Esophagus squamous epithelium (tissue), 5 donors: Measurements from ENCODE around the gene OR13C5. TPM values are rescaled to one million over a fixed set of nuclear protein-coding genes. Genes with fewer than 3 reads are reported as not detected.
"Not testable (repeated sequence)": the region's sequence is repeated elsewhere in the genome, so short reads cannot be mapped to it uniquely, and the experiment has no call there.

ENCODE experiments used
- DNase-seq: peaks from one replicate; lab custom pipeline; 2025; lab: John Stamatoyannopoulos, UW
- H3K27ac ChIP-seq, 4 donors: fragments of 200-600 bp; sonication (generic); one replicate each; pipeline ENCODE4 v1.5.1; 2016 to 2019; ENCODE audit warnings: mild to moderate bottlenecking in 1 of 4
- H3K27me3 ChIP-seq, 4 donors: fragments of 200-600 bp; sonication (generic); 1 replicate in 3 of 4; 2 replicates in 1 of 4; pipeline versions ENCODE4 v1.5.1 to v1.6.0; 2017 to 2021; ENCODE audit warnings: antibody characterized with exemption in 1 of 4
- H3K36me3 ChIP-seq, 3 donors: fragments of 200-600 bp; sonication (generic); one replicate each; pipeline ENCODE4 v1.5.1; 2016 to 2019
- H3K4me1 ChIP-seq, 3 donors: fragments of 200-600 bp; sonication (generic); one replicate each; pipeline ENCODE4 v1.5.1; 2017 to 2019
- H3K4me3 ChIP-seq, 4 donors: fragments of 200-600 bp; sonication (generic); 1 replicate in 3 of 4; 2 replicates in 1 of 4; pipeline ENCODE4 v1.5.1; 2016 to 2019; ENCODE audit warnings: mild to moderate bottlenecking in 2 of 4, moderate library complexity in 1 of 4
- H3K9me3 ChIP-seq, 3 donors: fragments of 200-600 bp; sonication (generic); one replicate each; pipeline ENCODE4 v1.5.1; 2016 to 2019
- POLR2A ChIP-seq, 4 donors: fragments of 450-650 bp; IDR thresholded peaks; one replicate each; pipeline ENCODE4 v1.6.1; 2017; ENCODE audit warnings: antibody characterized with exemption in 4 of 4, mild to moderate bottlenecking in 4 of 4, moderate library complexity in 3 of 4
- WGBS, 2 donors: methylation state at CpG; one replicate each; pipeline ENCODE4 v1.1.5; 2018; 5-methylcytosine and 5-hydroxymethylcytosine counted together
- intact Hi-C: fragments of 100-400 bp; cut with DNase I; formaldehyde crosslinking; loops from one replicate; pipeline ENCODE4 v1.15.0; 2022
- total RNA-seq, 4 donors: library from RNA; depleted of rRNA; stranded (reverse); fragments of >200 nt; gene quantifications; one replicate each; pipeline ENCODE4 v1.1.0, GENCODE V29; 2016
- TF ChIP-seq, protein P1 (sequence below), 6 experiments: fragments of 450-650 bp in 4 of 6; fragments of 200-600 bp in 2 of 6; sonication (generic) in 2 of 6; IDR thresholded peaks; one replicate each; pipeline ENCODE4 v1.5.1; 2016 to 2019; ENCODE audit warnings: antibody characterized with exemption in 6 of 6, mild to moderate bottlenecking in 4 of 6, moderate library complexity in 4 of 6
- donor health status: DM: yes; HTN: yes; CAD: no.

Gene OR13C5, protein sequence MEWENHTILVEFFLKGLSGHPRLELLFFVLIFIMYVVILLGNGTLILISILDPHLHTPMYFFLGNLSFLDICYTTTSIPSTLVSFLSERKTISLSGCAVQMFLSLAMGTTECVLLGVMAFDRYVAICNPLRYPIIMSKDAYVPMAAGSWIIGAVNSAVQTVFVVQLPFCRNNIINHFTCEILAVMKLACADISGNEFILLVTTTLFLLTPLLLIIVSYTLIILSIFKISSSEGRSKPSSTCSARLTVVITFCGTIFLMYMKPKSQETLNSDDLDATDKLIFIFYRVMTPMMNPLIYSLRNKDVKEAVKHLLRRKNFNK
- total RNA-seq = not detected

DNA sequence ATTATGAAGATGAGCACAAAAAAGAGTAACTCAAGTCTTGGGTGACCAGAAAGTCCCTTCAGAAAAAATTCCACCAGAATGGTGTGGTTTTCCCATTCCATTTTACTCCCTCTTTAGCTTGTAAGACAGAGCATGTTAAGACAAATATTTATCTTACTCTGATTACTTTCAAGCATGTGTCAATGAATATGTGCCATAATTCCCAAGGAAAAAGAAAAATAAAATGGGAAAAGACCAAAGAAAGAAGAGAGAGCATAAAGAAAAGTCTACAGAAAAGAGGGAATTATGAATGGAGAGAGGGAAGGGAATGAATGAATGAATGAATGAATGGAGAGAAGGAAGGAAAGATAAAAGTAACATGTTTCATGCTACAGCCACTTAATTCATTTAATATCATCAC lies at the start of gene OR13C5:
Gene OR13C5 (minus strand): TSS at position 101 of the 400 bp plus-strand sequence. CDS start 0 bp downstream, at position 101.
- H3K4me3 ChIP-seq, intact Hi-C loops, H3K27ac ChIP-seq, H3K27me3 ChIP-seq, H3K36me3 ChIP-seq, H3K4me1 ChIP-seq, DNase-seq, H3K9me3 ChIP-seq: not testable (repeated sequence)

DNA sequence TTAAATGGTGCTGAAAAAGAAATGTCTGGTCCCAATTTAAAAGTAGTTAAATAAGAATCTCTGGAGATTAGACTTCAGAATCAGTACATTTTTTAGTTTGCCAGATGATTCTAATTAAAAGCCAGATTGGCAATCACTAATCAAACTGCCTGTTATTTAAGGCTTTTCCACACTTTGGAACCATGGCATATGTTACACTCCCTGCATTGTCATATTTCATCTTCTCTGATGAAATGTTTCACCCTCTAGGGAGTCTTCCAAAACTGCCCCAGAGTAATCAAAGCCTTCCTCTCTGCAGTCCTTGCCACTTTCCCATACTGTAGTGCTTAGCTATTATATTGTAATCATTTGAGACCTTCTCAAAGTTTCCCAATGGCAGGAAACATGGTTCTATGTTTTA lies 36.2 kb upstream of the OR13C5 start:
- Histone ChIP-seq H3K27me3 (no peaks in the 10 kb centered on the region), H3K36me3 (no peaks in the 10 kb centered on the region), H3K27ac (no peak overlapping the region), H3K4me1 (no peaks in the 10 kb centered on the region), H3K9me3 (peaks cover 0 to 17% (median 0%) of the 10 kb centered on the region in 3 donors), H3K4me3 (no peak overlapping the region)
- intact Hi-C loops = no loop called here
- DNase-seq = no peak
- no peak for TF ChIP-seq POLR2A (IDR thresholded peaks at IDR 0.05)
- TF ChIP-seq, protein P1, sequence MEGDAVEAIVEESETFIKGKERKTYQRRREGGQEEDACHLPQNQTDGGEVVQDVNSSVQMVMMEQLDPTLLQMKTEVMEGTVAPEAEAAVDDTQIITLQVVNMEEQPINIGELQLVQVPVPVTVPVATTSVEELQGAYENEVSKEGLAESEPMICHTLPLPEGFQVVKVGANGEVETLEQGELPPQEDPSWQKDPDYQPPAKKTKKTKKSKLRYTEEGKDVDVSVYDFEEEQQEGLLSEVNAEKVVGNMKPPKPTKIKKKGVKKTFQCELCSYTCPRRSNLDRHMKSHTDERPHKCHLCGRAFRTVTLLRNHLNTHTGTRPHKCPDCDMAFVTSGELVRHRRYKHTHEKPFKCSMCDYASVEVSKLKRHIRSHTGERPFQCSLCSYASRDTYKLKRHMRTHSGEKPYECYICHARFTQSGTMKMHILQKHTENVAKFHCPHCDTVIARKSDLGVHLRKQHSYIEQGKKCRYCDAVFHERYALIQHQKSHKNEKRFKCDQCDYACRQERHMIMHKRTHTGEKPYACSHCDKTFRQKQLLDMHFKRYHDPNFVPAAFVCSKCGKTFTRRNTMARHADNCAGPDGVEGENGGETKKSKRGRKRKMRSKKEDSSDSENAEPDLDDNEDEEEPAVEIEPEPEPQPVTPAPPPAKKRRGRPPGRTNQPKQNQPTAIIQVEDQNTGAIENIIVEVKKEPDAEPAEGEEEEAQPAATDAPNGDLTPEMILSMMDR (IDR thresholded peaks at IDR 0.05) = no peak

DNA sequence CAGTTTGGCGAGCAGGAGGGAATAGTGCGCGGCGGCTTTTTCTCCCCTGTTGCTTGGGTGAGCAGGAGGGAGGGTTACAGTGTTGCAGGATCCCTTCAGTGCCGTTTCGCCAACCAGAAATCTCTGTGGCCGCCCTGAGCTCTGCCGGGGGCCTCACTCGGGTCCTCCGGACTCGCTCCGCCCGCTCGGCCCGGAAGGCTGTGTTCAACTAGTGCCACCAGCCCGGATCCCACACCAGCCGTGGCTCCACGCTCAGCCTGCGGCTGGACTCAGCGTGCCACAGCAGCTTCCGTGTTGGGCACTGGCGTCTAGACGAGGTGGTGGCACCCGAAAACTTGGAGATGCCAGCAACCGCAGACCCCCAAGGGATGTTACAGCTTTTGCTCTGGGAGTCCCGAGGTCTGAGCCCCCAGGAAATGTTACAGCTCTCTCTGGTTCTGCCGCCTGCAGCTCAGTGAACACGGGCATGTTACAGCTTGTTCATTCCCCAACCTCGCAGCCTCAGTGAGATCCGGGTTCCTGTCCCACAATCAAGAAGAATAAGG lies 34.8 kb upstream of the OR13C5 start:
- intact Hi-C loops = no loop called here
- H3K36me3 ChIP-seq = no peaks in the 10 kb centered on the region
- no peaks in the 10 kb centered on the region for H3K27me3 ChIP-seq
- no peaks in the 10 kb centered on the region for H3K4me1 ChIP-seq
- H3K27ac ChIP-seq = no peak overlapping the region
- H3K9me3 ChIP-seq = peaks cover 0 to 11% (median 0%) of the 10 kb centered on the region in 3 donors
- TF ChIP-seq, protein P1 (IDR thresholded peaks at IDR 0.05) = no peak
- no peak for TF ChIP-seq POLR2A (IDR thresholded peaks at IDR 0.05)
- WGBS, 2 donors = 86 to 98% methylated on average over 7 to 14 of the region's 30 CpGs
- no peak for DNase-seq
- no peak overlapping the region for H3K4me3 ChIP-seq

DNA sequence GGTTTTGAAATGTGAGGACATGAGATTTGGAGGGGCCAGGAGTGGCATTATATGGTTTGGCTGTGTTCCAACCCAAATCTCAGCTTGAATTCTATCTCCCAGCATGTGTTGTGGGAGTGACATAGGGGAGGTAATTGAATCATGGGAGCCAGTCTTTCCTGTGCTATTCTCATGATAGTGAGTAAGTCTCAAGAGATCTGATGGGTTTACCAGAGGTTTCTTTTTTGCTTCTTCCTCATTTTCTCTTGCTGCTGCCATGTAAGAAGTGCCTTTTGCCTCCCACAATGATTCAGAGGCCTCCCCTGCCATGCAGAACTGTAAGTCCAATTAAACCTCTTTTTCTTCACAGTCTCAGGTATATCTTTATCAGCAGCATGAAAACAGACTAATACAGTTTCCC lies 26.8 kb upstream of the OR13C5 start:
- DNase-seq, H3K4me3 ChIP-seq, H3K27me3 ChIP-seq, H3K4me1 ChIP-seq, H3K27ac ChIP-seq, H3K9me3 ChIP-seq, intact Hi-C loops, H3K36me3 ChIP-seq: not testable (repeated sequence)

DNA sequence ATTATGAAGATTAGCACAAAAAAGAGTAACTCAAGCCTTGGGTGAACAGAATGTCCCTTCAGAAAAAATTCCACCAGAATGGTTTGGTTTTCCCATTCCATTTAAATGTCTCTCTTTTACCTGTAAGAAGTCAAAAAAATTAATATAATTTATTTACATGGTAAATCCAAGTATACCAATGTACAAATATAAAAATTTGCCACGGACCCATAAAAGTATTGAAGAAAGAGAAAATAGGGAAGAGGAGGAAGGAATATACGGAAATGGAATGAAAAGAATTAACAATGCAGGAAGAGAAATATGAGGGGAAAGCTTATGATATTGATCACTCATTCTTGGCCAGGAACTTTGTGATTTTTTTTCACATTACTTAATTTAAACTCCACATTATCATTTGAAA lies 18.9 kb upstream of the OR13C5 start, which contains the start of gene OR13C9:
Gene OR13C9 (minus strand): TSS at position 101 of the 400 bp plus-strand sequence. CDS start 0 bp downstream, at position 101.
- no peaks in the 10 kb centered on the region for H3K4me1 ChIP-seq

DNA sequence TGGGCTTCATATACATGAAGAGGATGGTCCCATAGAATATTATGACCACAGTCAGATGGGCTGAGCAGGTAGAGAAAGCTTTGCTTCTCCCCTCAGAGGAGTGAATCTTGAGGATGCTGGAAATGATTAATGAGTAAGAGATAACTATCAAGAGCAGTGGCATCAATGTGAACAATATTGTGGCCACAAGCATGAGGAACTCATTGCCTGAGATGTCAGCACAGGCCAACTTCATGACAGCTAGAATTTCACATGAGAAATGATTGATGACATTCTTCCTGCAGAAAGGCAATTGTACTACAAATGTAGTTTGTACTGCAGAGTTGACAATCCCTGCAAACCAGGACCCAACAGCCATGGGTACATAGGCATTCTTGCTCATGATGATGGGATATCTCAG lies 18.2 kb upstream of the OR13C5 start:
- TF ChIP-seq, protein P1 (IDR thresholded peaks at IDR 0.05) = no peak
- TF ChIP-seq POLR2A (IDR thresholded peaks at IDR 0.05) = no peak
- no peak overlapping the region for H3K27ac ChIP-seq
- no peaks in the 10 kb centered on the region for H3K4me1 ChIP-seq
- DNase-seq = no peak
- no peaks in the 10 kb centered on the region for H3K9me3 ChIP-seq
- intact Hi-C loops = no loop called here
- H3K4me3 ChIP-seq = no peak overlapping the region
- H3K27me3 ChIP-seq = no peaks in the 10 kb centered on the region
- H3K36me3 ChIP-seq = no peaks in the 10 kb centered on the region

More for the DNA sequence above, 18.9 kb upstream of the OR13C5 start, which contains the start of gene OR13C9:
- Histone ChIP-seq H3K36me3 (no peaks in the 10 kb centered on the region), H3K27ac (no peak within 1 kb of the TSS), H3K4me3 (no peak within 1 kb of the TSS), H3K9me3 (no peaks in the 10 kb centered on the region), H3K27me3 (no peaks in the 10 kb centered on the region)
- no peak for DNase-seq
- 52 to 75% methylated on average over 2 of the region's 2 CpGs for whole genome bisulfite sequencing, 2 donors
- intact Hi-C loops = no loop called here
- TF ChIP-seq POLR2A (IDR thresholded peaks at IDR 0.05) = no peak
- TF ChIP-seq, protein P1 (IDR thresholded peaks at IDR 0.05) = no peak
